ENCODE results near the gene ZNF536.

GRCh38 chr19:30362156-30362754 lies 9.9 kb upstream of the ZNF536 start:
- TF ChIP-seq CTCF (IDR thresholded peaks at IDR 0.05) (no peak), POLR2A (IDR thresholded peaks at IDR 0.05) (no peak), POLR2AphosphoS5 (IDR thresholded peaks at IDR 0.05) (no peak), EP300 (IDR thresholded peaks at IDR 0.05) (no peak)
